Psoas muscle (tissue), 8 donors: ENCODE measurements around the gene C11orf24. TPM values are rescaled to one million over a fixed set of nuclear protein-coding genes. Genes with fewer than 3 reads are reported as not detected.

Source experiments
- ATAC-seq, 4 donors: fragments of 200-7000 bp; cut with Tn5 transposase; one replicate each; pipeline ENCODE4 v1.9.1; 2020; ENCODE audit warnings: moderate library complexity in 3 of 4, mild to moderate bottlenecking in 2 of 4
- DNase-seq, 2 donors: peaks; one replicate each; pipeline ENCODE4 v3.0.0-alpha.2; 2020
- H3K27ac ChIP-seq: fragments of 200-600 bp; one replicate; pipeline ENCODE4 v1.8.0; 2022
- H3K27me3 ChIP-seq, 3 donors: fragments of 200-600 bp in 1 of 3; one replicate each; pipeline versions ENCODE4 v1.6.1 to v1.8.0; 2013 to 2022; ENCODE audit warnings: low read length in 2 of 3, mild to moderate bottlenecking in 2 of 3, moderate library complexity in 1 of 3; ENCODE audit not compliant: insufficient read depth in 3 of 3
- H3K36me3 ChIP-seq, 2 donors: fragments of 200-600 bp in 1 of 2; one replicate each; pipeline versions ENCODE4 v1.6.1 to v1.8.0; 2013 to 2022; ENCODE audit warnings: low read depth in 1 of 2, mild to moderate bottlenecking in 1 of 2, moderate library complexity in 1 of 2; ENCODE audit not compliant: insufficient read depth in 1 of 2
- H3K4me1 ChIP-seq: fragments of 200-600 bp; one replicate; pipeline ENCODE4 v1.8.0; 2022
- H3K4me3 ChIP-seq: fragments of 200-600 bp; one replicate; pipeline ENCODE4 v1.8.0; 2022; ENCODE audit warnings: mild to moderate bottlenecking
- H3K9me3 ChIP-seq: fragments of 200-600 bp; one replicate; pipeline ENCODE4 v1.8.0; 2022
- WGBS, 3 donors: extraction: QIAGEN DNeasy Blood & Tissue Kit; methylation state at CpG; one replicate each; pipeline versions ENCODE4 v1.1.6 to v1.1.7; 2013; 5-methylcytosine and 5-hydroxymethylcytosine counted together
- intact Hi-C, 2 donors: fragments of 100-400 bp; cut with DNase I; formaldehyde crosslinking; loops; one replicate each; pipeline versions ENCODE4 v1.11.0 to v1.14.2; 2022
- polyA plus RNA-seq, 3 donors: library from polyadenylated mRNA; stranded (reverse); fragments of 200-250 nt; gene quantifications; one replicate each; pipeline ENCODE4 v1.2.3, GENCODE V29; 2013
- total RNA-seq, 4 donors: library from RNA; stranded (reverse); fragmentation: NEBNext Ultra II Directional in 2 of 4; extraction: Animal tissue kit (Norgen Biotek cat#: 25700) in 2 of 4; gene quantifications; one replicate each; pipeline versions ENCODE4 v1.2.1 to v1.2.4, GENCODE V29; 2021 to 2023
- TF ChIP-seq, protein P1 (sequence below): fragments of 200-600 bp; IDR thresholded peaks from one replicate; pipeline ENCODE4 v1.8.0; 2022; ENCODE audit warnings: antibody characterized with exemption
- donor health status: healthy with polysubstance abuse.
- donor health status: DM: no; HTN: no; CAD: no; lungs with moderate emphysema.
- donor health status: Bipolar disorder and iron deficiency.
- donor health status: healthy.
- donor health status: DM: yes; HTN: yes; CAD: no.
- donor health status: DM: no; HTN: no; CAD: no.
- donor health status: DM: no; HTN: no; CAD: no.
- donor health status: DM: yes; HTN: yes; CAD: no.

C11orf24 gene
- total and polyA plus RNA-seq, 7 donors: 9.0 to 49.8 (median 20.7) TPM

DNA sequence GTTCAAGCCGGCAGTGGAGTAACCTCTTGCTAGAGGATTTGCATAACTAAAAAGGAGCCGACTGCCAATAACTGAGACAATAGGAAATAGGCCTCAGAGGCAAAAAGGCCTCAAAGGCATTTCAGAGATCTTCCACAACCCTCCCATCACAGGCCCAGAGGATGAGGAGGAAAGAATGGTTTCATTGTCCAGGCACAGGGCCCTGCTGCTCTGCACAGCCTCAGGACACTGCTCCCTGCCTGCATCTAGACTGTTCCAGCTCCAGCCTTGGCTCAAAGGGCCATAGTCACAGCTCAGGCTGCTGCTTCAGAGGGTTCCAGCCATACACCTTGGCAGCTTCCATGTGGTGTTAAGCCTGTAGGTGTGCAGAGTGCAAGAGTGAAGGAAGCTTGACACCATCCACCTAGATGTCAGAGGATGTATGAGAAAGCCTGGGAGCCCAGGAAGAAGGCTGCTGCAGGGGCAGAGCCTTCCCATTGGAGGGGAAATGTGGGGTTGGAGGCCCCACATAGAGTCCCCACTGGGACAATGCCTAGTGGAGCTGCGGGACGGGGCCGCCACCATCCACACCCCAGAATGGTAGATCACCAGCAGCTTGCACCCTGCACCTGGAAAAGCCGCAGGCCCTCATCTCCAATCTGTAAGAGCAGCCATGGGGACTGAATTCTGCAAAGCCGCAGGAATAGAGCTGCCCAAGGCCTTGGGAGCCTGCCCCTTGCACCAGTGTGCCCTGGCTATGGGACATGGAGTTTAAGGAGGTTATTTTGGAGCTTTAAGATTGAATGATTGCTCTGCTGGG lies 32.4 kb upstream of the C11orf24 start:
- DNase-seq: no peak
- H3K36me3 ChIP-seq: no peaks in the 10 kb centered on the region
- no peak overlapping the region for H3K4me3 ChIP-seq
- no peak for ATAC-seq
- H3K4me1 ChIP-seq: peaks cover 7% of the 10 kb centered on the region
- H3K27me3 ChIP-seq: no peaks in the 10 kb centered on the region
- TF ChIP-seq, protein P1, sequence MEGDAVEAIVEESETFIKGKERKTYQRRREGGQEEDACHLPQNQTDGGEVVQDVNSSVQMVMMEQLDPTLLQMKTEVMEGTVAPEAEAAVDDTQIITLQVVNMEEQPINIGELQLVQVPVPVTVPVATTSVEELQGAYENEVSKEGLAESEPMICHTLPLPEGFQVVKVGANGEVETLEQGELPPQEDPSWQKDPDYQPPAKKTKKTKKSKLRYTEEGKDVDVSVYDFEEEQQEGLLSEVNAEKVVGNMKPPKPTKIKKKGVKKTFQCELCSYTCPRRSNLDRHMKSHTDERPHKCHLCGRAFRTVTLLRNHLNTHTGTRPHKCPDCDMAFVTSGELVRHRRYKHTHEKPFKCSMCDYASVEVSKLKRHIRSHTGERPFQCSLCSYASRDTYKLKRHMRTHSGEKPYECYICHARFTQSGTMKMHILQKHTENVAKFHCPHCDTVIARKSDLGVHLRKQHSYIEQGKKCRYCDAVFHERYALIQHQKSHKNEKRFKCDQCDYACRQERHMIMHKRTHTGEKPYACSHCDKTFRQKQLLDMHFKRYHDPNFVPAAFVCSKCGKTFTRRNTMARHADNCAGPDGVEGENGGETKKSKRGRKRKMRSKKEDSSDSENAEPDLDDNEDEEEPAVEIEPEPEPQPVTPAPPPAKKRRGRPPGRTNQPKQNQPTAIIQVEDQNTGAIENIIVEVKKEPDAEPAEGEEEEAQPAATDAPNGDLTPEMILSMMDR: no peak
- intact Hi-C loops: no loop called here
- no peak overlapping the region for H3K27ac ChIP-seq
- 95 to 97% (median 96%) methylated on average over 6 to 7 of the region's 7 CpGs for WGBS, 3 donors
- no peaks in the 10 kb centered on the region for H3K9me3 ChIP-seq

DNA sequence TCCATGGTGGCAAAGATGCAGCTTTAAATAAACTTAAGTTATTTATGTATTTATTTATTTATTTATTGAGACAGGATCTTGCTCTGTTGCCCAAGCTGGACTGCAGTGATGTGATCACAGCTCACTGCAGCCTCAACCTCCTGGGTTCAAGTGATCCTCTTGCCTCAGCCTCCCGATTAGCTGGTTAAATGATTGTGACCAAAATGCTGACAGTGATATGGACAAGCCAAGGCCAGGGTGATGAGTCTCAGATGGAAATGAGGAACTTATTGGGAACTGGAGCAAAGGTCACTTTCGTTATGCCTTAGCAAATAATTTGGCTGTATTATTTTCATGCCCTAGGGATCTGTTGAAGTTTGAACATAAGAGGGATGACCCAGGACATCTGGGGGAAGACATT lies 31.3 kb upstream of the C11orf24 start:
- no peaks in the 10 kb centered on the region for H3K36me3 ChIP-seq
- peak in 1 of 4 donors; percentile 10 for ATAC-seq
- H3K27me3 ChIP-seq: no peaks in the 10 kb centered on the region
- no peak overlapping the region for H3K27ac ChIP-seq
- H3K4me1 ChIP-seq: peaks cover 2% of the 10 kb centered on the region
- no peaks in the 10 kb centered on the region for H3K9me3 ChIP-seq
- TF ChIP-seq, protein P1: no peak
- 72 to 89% (median 74%) methylated on average over 2 of the region's 2 CpGs for WGBS, 3 donors
- intact Hi-C loops: no loop called here
- DNase-seq: no peak
- H3K4me3 ChIP-seq: no peak overlapping the region

DNA sequence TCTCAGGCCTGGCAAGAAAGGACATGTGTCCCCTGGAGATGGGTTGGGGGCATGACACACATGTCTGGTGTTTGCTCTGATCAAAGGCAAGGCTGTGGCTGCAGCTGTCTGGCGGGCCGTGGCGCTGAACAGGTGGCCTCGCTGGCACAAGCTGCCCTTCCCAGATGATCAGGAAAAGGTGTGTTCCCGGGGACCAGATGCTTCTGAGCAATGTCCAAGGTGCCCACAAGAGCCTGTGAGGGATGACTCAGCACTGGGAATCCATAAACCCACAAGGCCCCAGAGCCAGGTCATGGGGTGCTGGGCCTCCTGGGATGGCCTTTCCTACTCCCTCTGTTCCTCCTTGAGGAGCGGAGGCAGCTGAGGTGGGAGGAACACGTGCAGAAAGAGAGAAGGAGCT lies 30.9 kb upstream of the C11orf24 start:
- WGBS, 3 donors: 42 to 71% (median 43%) methylated on average over 7 of the region's 7 CpGs
- DNase-seq (no peak), ATAC-seq (peak; percentile 34 to 79 (median 73))
- TF ChIP-seq, protein P1: no peak
- Histone ChIP-seq H3K27me3 (no peaks in the 10 kb centered on the region), H3K9me3 (no peaks in the 10 kb centered on the region), H3K27ac (no peak overlapping the region), H3K4me3 (no peak overlapping the region), H3K36me3 (no peaks in the 10 kb centered on the region), H3K4me1 (peaks cover 3% of the 10 kb centered on the region)
- intact Hi-C loops: no loop called here

DNA sequence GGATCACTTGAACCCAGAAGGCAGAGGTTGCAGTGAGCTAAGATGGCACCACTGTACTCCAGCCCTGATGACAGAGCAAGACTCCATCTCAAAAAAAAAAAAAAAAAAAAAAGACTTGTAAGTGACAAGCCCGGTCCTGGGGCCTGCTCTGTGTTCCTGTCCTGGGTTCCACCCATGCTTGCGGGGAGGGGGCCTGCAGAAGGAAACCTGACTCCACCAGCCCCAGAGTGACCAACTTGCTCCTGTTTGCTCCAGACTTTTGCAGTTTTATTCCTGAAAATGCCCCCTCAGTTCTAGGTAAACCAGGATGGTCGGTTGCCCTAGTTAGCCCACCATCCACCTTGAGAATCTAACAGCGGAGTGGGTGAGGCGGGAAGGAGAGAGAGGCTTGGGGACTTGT lies 30.5 kb upstream of the C11orf24 start:
- Histone ChIP-seq H3K27me3 (no peaks in the 10 kb centered on the region), H3K4me1 (peaks cover 6% of the 10 kb centered on the region), H3K9me3 (no peaks in the 10 kb centered on the region), H3K27ac (no peak overlapping the region), H3K36me3 (no peaks in the 10 kb centered on the region), H3K4me3 (no peak overlapping the region)
- 67 to 93% (median 84%) methylated on average over 5 of the region's 5 CpGs for WGBS, 3 donors
- ATAC-seq (no peak), DNase-seq (no peak)
- TF ChIP-seq, protein P1: no peak
- intact Hi-C loops: no loop called here
